ENCODE measurements around the gene PPM1H.

- TF ChIP-seq CTCF (IDR thresholded peaks at IDR 0.05) (no peak), POLR2AphosphoS5 (IDR thresholded peaks at IDR 0.05) (peak; percentile 87), POLR2A (IDR thresholded peaks at IDR 0.05) (no peak)
These were observed 210.0 kb downstream of the PPM1H start for GRCh38 chr12:62724947-62725451.

All from prostate gland (tissue), 2 donors.